ENCODE results near the gene NAP1L4.

DNA sequence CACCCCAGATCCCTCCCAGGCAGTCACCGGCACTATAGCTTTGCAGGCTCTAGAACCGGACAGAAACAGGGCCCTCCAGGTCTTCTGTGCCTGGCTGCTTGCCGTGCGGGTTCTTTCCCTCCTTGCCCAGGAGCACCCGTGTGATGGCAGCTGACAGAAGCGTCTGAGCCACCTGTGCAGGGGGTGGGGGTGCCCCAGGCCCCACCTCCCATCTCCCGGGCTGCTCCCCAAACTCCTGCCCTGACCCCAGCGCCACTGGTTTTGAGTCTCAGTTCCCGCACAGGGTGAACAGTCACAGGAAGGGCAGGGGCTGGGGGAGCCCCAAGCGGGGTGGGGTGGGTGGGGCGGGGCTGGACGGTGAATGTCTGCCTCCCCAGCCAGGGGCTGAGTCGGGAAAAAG is 49.7 kb downstream of the NAP1L4 start:
- TF ChIP-seq, protein P1, sequence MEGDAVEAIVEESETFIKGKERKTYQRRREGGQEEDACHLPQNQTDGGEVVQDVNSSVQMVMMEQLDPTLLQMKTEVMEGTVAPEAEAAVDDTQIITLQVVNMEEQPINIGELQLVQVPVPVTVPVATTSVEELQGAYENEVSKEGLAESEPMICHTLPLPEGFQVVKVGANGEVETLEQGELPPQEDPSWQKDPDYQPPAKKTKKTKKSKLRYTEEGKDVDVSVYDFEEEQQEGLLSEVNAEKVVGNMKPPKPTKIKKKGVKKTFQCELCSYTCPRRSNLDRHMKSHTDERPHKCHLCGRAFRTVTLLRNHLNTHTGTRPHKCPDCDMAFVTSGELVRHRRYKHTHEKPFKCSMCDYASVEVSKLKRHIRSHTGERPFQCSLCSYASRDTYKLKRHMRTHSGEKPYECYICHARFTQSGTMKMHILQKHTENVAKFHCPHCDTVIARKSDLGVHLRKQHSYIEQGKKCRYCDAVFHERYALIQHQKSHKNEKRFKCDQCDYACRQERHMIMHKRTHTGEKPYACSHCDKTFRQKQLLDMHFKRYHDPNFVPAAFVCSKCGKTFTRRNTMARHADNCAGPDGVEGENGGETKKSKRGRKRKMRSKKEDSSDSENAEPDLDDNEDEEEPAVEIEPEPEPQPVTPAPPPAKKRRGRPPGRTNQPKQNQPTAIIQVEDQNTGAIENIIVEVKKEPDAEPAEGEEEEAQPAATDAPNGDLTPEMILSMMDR (IDR thresholded peaks at IDR 0.05) = no peak
- no peak for TF ChIP-seq POLR2A (IDR thresholded peaks at IDR 0.05)

Measured in right lobe of liver (tissue), 4 donors.